Measurements from ENCODE around the gene HECW1. TPM values are rescaled to one million over a fixed set of nuclear protein-coding genes. Genes with fewer than 3 reads are reported as not detected.
"Not testable (repeated sequence)": the region's sequence is repeated elsewhere in the genome, so short reads cannot be mapped to it uniquely, and the experiment has no call there.

The HECW1 gene
- total RNA-seq, 2 donors from 2014 or later = not detected

DNA sequence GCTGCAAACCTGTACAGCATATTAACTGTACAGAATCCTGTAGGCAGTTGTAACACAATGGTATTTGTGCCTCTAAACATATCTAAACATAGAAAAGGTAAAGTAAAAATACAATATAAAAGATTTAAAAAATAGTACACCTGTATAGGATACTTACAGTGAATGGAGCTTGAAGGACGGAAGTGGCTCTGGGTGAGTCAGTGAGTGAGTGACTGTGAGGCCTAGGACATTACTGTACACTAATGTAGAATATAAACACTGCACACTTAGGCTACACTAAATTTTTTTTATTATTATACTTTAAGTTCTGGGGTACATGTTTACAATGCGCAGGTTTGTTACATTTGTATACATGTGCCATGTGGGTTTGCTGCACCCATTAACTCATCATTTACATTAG is 373.1 kb downstream of the HECW1 start:
- ATAC-seq (no peak), DNase-seq (ENCODE audit: low spot score in 2 of 2) (no peak)
- Mint-ChIP-seq H3K36me3 (no peaks in the 10 kb centered on the region), H3K9me3 (no peaks in the 10 kb centered on the region), H3K27ac (no peak overlapping the region)

GRCh38 chr7:43486008-43486407 is 373.6 kb downstream of the HECW1 start:
- not testable (repeated sequence) for H3K36me3 Mint-ChIP-seq; DNase-seq (ENCODE audit: low spot score in 2 of 2); ATAC-seq; H3K27ac Mint-ChIP-seq; H3K9me3 Mint-ChIP-seq

GRCh38 chr7:43486634-43487033 is 374.2 kb downstream of the HECW1 start:
- DNase-seq (ENCODE audit: low spot score in 2 of 2) (no peak), ATAC-seq (no peak)
- H3K27ac Mint-ChIP-seq = no peak overlapping the region
- H3K36me3 Mint-ChIP-seq = no peaks in the 10 kb centered on the region
- no peaks in the 10 kb centered on the region for H3K9me3 Mint-ChIP-seq

GRCh38 chr7:43487731-43488073 is 375.3 kb downstream of the HECW1 start:
- ATAC-seq (no peak), DNase-seq (ENCODE audit: low spot score in 2 of 2) (no peak)
- Mint-ChIP-seq H3K27ac (no peak overlapping the region), H3K36me3 (no peaks in the 10 kb centered on the region), H3K9me3 (no peaks in the 10 kb centered on the region)

GRCh38 chr7:43489257-43489656 is 376.8 kb downstream of the HECW1 start:
- Mint-ChIP-seq H3K27ac (no peak overlapping the region), H3K36me3 (no peaks in the 10 kb centered on the region), H3K9me3 (no peaks in the 10 kb centered on the region)
- DNase-seq (ENCODE audit: low spot score in 2 of 2) = no peak
- ATAC-seq = no peak

DNA sequence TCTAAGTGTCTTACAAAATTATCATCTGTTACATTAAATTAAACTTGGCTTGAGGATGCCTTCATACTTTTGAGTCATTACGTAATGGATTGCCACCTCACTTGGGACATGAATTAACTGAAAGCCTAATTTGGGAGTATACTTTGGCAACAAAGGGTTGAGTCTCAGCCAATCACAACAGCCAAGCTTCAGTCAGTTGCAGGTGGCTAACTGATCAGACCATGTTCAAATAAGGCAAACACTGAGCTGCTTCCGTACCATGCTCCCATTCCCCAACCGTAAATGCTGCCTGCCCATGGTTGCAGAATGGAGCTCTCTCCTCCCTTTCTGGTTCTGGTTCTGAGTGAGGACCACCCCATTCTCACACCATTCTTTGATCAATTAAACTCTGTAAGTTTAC is 377.6 kb downstream of the HECW1 start:
- no peaks in the 10 kb centered on the region for H3K9me3 Mint-ChIP-seq
- H3K36me3 Mint-ChIP-seq = no peaks in the 10 kb centered on the region
- ATAC-seq (no peak), DNase-seq (ENCODE audit: low spot score in 2 of 2) (no peak)
- no peak overlapping the region for H3K27ac Mint-ChIP-seq

DNA sequence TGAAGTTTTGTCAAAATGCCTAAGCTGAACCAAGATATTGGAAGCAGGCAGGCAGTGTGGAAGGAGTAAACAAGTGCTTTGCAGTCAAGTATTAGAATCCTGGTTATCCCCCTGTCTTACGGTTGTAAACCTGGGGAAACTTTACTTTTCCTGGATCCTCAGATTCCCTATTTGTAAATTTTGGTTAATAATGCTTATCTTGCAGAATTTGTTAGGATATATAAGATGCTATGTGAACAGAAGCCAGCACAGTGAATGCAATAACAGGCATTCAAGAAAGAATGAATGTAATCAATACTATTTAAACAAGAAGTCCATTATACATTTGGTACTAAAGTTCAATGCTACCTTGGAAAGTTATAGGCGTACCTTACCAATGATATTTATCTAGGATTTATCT is 378.7 kb downstream of the HECW1 start:
- Mint-ChIP-seq H3K27ac (no peak overlapping the region), H3K36me3 (no peaks in the 10 kb centered on the region), H3K9me3 (no peaks in the 10 kb centered on the region)
- DNase-seq (ENCODE audit: low spot score in 2 of 2) = no peak
- ATAC-seq = no peak

- Mint-ChIP-seq H3K9me3 (no peaks in the 10 kb centered on the region), H3K36me3 (no peaks in the 10 kb centered on the region), H3K27ac (peak overlapping the region in 1 of 2 donors; percentile 57)
- DNase-seq (ENCODE audit: low spot score in 2 of 2) = no peak
- no peak for ATAC-seq
Measured at GRCh38 chr7:43491984-43492383, 379.5 kb downstream of the HECW1 start.

- H3K36me3 Mint-ChIP-seq = no peaks in the 10 kb centered on the region
- ATAC-seq (no peak), DNase-seq (ENCODE audit: low spot score in 2 of 2) (no peak)
- no peaks in the 10 kb centered on the region for H3K9me3 Mint-ChIP-seq
- H3K27ac Mint-ChIP-seq = no peak overlapping the region
Measured at GRCh38 chr7:43492896-43493295, 380.4 kb downstream of the HECW1 start.

GRCh38 chr7:43495572-43495971 is 383.1 kb downstream of the HECW1 start:
- Mint-ChIP-seq H3K9me3 (no peaks in the 10 kb centered on the region), H3K36me3 (no peaks in the 10 kb centered on the region), H3K27ac (no peak overlapping the region)
- no peak for DNase-seq (ENCODE audit: low spot score in 2 of 2)
- no peak for ATAC-seq

- H3K27ac Mint-ChIP-seq = no peak overlapping the region
- DNase-seq (ENCODE audit: low spot score in 2 of 2) = no peak
- ATAC-seq = no peak
- H3K9me3 Mint-ChIP-seq = no peaks in the 10 kb centered on the region
- H3K36me3 Mint-ChIP-seq = no peaks in the 10 kb centered on the region
Measured at GRCh38 chr7:43496596-43496995, 384.1 kb downstream of the HECW1 start.

DNA sequence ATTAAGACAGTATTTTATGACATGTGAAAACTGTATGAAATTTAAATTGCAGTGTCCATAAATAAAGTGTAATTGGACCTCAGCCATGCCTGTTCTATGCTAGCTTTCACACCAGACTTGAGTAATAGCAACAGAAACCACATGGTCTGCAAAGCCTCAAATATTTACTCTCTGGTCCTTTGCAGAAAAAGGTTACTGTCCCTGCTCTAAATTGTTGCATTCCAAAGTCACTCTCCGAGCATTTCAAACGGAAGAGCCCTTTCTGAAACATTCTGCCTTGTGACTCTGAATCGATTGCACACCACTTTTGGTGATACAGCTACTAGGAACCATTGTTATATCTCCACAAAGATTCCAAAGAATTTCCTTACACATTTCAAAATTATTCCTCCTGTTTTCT is 389.4 kb downstream of the HECW1 start:
- ATAC-seq (no peak), DNase-seq (ENCODE audit: low spot score in 2 of 2) (no peak)
- no peak overlapping the region for H3K27ac Mint-ChIP-seq
- H3K36me3 Mint-ChIP-seq = no peaks in the 10 kb centered on the region
- no peaks in the 10 kb centered on the region for H3K9me3 Mint-ChIP-seq

GRCh38 chr7:43502941-43503340 is 390.5 kb downstream of the HECW1 start:
- DNase-seq (ENCODE audit: low spot score in 2 of 2) (no peak), ATAC-seq (no peak)
- H3K36me3 Mint-ChIP-seq = no peaks in the 10 kb centered on the region
- H3K9me3 Mint-ChIP-seq = no peaks in the 10 kb centered on the region
- no peak overlapping the region for H3K27ac Mint-ChIP-seq

- ATAC-seq (no peak), DNase-seq (ENCODE audit: low spot score in 2 of 2) (no peak)
- no peaks in the 10 kb centered on the region for H3K36me3 Mint-ChIP-seq
- H3K9me3 Mint-ChIP-seq = no peaks in the 10 kb centered on the region
- H3K27ac Mint-ChIP-seq = no peak overlapping the region
Measured at GRCh38 chr7:43505412-43505811, 393.0 kb downstream of the HECW1 start.

DNA sequence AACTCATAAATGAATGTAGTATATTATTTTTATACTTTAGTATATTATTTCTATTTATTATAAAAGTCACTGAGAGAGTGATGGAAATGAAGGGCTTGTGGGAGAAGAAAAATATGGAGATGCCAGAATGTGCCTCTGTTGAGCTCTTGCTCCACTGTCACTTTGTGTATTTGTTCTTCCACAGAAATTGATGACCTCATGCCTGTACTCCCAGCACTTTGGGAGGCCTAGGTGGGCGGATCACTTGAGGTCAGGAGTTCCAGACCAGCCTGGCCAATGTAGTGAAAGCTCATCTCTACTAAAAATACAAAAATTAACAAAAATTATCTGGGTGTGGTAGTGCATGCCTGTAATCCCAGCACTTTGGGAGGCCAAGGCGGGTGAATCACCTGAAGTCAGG is 394.0 kb downstream of the HECW1 start:
- no peaks in the 10 kb centered on the region for H3K9me3 Mint-ChIP-seq
- H3K36me3 Mint-ChIP-seq = no peaks in the 10 kb centered on the region
- ATAC-seq = no peak
- H3K27ac Mint-ChIP-seq = no peak overlapping the region
- no peak for DNase-seq (ENCODE audit: low spot score in 2 of 2)

GRCh38 chr7:43508461-43508860 is 396.0 kb downstream of the HECW1 start:
- Mint-ChIP-seq H3K27ac (no peak overlapping the region), H3K36me3 (no peaks in the 10 kb centered on the region), H3K9me3 (no peaks in the 10 kb centered on the region)
- ATAC-seq (no peak), DNase-seq (ENCODE audit: low spot score in 2 of 2) (no peak)

GRCh38 chr7:43509906-43510305 is 397.5 kb downstream of the HECW1 start:
- Mint-ChIP-seq H3K9me3 (no peaks in the 10 kb centered on the region), H3K27ac (no peak overlapping the region), H3K36me3 (no peaks in the 10 kb centered on the region)
- no peak for DNase-seq (ENCODE audit: low spot score in 2 of 2)
- no peak for ATAC-seq

DNA sequence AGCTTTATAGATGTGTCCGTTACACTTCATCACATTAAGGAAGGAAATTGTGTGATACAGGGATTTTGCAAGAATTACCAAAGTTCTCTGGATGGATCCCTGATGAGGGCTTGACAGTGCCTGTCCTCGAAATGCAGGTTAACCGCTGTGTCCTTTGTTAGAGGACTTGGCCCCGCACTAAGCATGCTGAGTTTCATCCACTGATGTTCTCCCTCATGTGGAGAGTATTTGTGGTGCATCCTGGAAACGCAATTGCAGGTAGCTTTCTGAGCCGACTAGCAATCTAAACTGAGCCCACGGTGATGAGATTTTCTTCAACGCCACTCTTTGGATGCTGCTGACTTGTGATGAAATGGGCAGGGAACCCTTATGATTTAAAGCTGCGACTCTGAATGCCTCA is 398.6 kb downstream of the HECW1 start:
- Mint-ChIP-seq H3K36me3 (no peaks in the 10 kb centered on the region), H3K9me3 (no peaks in the 10 kb centered on the region), H3K27ac (no peak overlapping the region)
- ATAC-seq (no peak), DNase-seq (ENCODE audit: low spot score in 2 of 2) (no peak)

DNA sequence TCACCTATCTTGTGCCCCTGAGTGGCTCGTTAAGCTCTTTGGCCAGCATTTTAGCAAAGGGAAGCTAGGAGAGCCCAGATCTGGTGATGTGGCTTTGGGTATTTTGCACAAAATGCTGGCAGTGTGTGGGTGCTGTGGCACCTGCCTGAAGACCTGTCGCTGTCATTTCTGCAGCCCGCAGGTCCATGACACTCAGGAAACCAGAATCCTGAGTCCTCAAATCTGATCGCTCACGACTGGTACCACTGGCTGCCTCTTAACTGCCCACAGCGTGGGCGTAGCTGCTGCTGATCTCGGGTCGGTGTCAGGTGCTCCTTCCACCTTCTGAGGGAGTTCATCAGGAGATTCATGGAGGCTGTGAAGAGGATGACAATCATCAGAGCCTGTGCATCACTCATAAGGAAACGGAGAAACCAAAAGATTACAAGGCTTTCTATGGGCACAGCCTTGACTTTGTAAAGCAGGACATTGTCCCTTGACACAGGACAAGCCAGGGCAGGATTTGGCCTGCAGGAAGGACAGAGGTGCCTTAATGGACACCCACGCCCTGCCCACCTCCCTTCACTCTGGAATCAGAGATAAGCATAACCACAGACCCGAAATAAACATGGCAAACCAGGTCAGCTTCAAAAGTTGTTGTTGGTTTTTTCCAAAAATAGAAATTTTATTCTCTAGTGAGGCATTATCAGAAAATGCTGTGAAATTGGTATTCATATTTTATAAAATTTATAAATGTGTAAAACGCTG is 399.5 kb downstream of the HECW1 start:
- ATAC-seq (no peak), DNase-seq (ENCODE audit: low spot score in 2 of 2) (no peak)
- H3K27ac Mint-ChIP-seq = no peak overlapping the region
- no peaks in the 10 kb centered on the region for H3K36me3 Mint-ChIP-seq
- H3K9me3 Mint-ChIP-seq = no peaks in the 10 kb centered on the region

Measured in activated naive CD4-positive, alpha-beta T cell treated with anti-CD3 and anti-CD28 coated beads, Interleukin-2, amount 50 U/mL, for 72 hours (primary cell).